Right lobe of liver (tissue), 4 donors: ENCODE measurements around the gene SEMA6B.

Source experiments
- POLR2A ChIP-seq: fragments of 450-650 bp; IDR thresholded peaks from one replicate; pipeline ENCODE4 v1.6.1; 2017; ENCODE audit warnings: antibody characterized with exemption, mild to moderate bottlenecking
- TF ChIP-seq, protein P1 (sequence below), 4 donors: fragments of 200-600 bp in 3 of 4; fragments of 450-650 bp in 1 of 4; IDR thresholded peaks; one replicate each; pipeline versions ENCODE4 v1.5.1 to v1.8.0; 2016 to 2022; ENCODE audit warnings: antibody characterized with exemption in 4 of 4, mild to moderate bottlenecking in 2 of 4
- donor health status: DM: no; HTN: no; CAD: no.
- donor health status: DM: no; HTN: no; CAD: no.
- donor health status: DM: no; HTN: yes; CAD: no.

DNA sequence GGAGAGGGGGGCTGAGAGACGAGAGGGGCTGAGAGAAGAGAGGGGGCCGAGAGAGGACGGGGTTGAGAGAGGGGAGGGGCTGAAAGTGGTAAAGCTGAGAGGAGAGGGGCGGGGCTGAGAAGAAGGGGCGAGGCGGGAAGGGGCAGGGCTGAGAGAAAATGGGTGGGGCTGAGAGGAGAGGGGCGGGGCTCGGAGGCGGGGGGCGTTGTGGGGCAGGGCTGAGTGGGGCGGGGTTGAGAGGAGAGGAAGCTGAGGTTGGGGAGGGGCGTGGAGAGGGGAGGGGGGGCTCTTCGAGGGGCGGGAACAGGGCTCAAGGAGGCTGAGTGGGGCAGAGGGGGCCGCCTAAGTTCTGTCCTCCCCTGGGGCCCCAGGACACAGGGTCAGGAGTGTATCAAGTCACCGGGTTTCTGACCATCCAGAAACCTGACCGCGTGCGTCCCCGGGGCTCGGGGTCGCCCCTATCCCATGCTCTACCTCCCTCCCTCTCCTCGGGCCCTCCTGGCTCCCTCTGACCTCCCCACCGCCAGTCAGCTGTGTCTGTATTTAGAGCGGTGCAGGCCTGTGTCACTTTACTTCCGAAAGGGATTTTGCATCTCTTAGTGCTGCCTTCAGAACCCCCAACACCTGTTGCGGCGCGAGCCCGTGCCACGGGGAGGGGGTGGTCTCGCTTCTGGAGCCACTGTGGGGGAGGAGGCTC, 38.6 kb upstream of the SEMA6B start:
- TF ChIP-seq, protein P1, sequence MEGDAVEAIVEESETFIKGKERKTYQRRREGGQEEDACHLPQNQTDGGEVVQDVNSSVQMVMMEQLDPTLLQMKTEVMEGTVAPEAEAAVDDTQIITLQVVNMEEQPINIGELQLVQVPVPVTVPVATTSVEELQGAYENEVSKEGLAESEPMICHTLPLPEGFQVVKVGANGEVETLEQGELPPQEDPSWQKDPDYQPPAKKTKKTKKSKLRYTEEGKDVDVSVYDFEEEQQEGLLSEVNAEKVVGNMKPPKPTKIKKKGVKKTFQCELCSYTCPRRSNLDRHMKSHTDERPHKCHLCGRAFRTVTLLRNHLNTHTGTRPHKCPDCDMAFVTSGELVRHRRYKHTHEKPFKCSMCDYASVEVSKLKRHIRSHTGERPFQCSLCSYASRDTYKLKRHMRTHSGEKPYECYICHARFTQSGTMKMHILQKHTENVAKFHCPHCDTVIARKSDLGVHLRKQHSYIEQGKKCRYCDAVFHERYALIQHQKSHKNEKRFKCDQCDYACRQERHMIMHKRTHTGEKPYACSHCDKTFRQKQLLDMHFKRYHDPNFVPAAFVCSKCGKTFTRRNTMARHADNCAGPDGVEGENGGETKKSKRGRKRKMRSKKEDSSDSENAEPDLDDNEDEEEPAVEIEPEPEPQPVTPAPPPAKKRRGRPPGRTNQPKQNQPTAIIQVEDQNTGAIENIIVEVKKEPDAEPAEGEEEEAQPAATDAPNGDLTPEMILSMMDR (IDR thresholded peaks at IDR 0.05) = no peak
- no peak for TF ChIP-seq POLR2A
